HG03565 (cell line): ENCODE data around the gene CHGA.

ENCODE experiments used
- ATAC-seq: cut with Tn5 transposase; IDR thresholded peaks from one replicate; pipeline ENCODE4 v1.9.1; 2021; ENCODE audit warnings: mild to moderate bottlenecking, moderate library complexity; ENCODE audit not compliant: unreplicated experiment

Gene CHGA

DNA sequence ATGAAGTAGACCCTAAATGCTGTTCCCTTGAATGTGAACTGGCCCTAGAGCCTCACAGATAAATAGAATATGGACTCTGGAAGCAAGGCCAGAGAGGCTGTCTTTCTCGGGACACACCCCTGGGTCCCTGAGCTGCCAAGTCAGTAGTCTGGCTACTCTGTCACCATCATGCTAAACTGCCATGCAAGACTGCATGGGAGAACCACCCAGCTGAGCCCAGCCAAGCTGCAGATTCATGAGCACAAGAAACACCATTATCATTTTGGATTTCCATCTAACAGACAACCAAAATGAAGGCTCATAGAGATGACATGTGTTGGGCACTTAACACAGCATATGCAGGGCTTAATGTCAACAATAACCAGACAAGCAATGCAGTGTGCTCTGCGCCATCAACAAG, 53.3 kb downstream of the CHGA start:
- ATAC-seq = no peak

GRCh38 chr14:92978229-92979021, 55.5 kb downstream of the CHGA start:
- no peak for ATAC-seq

- ATAC-seq = no peak
Observed at GRCh38 chr14:92980866-92981265, 57.9 kb downstream of the CHGA start.

DNA sequence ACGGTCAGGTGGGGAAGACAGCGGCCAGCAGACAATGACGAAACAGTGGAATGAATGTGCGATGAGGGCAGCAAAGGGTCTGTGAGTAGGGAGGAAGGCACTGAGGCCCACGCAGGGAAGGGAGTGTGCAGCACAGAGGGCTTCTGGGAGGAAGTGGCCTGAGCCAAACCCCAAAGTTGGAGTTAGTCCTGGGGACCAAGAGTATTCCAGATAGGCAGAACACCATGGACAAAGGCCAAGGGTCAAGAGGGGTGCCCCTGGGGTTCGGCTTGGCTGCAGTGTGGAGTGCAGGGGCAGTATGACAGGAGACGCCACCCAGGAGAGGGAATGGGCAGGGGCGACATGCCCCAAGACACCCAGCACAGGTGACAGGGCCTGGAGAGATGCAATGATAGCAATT, 58.8 kb downstream of the CHGA start:
- ATAC-seq = no peak

- no peak for ATAC-seq
Observed at GRCh38 chr14:92982956-92983355, 60.0 kb downstream of the CHGA start.

GRCh38 chr14:92984082-92984788, 61.3 kb downstream of the CHGA start:
- no peak for ATAC-seq
